GM21576 (cell line): ENCODE measurements around the gene RANBP3.
"Not testable (repeated sequence)": the region's sequence is repeated elsewhere in the genome, so short reads cannot be mapped to it uniquely, and the experiment has no call there.

Experiments
- ATAC-seq: cut with Tn5 transposase; IDR thresholded peaks from one replicate; pipeline ENCODE4 v1.9.1; 2021; ENCODE audit warnings: mild to moderate bottlenecking, moderate library complexity; ENCODE audit not compliant: unreplicated experiment

RANBP3 gene

GRCh38 chr19:5891938-5892771 lies 85.8 kb downstream of the RANBP3 start:
- no peak for ATAC-seq

GRCh38 chr19:5891572-5891937 lies 86.4 kb downstream of the RANBP3 start:
- ATAC-seq, result no peak

DNA sequence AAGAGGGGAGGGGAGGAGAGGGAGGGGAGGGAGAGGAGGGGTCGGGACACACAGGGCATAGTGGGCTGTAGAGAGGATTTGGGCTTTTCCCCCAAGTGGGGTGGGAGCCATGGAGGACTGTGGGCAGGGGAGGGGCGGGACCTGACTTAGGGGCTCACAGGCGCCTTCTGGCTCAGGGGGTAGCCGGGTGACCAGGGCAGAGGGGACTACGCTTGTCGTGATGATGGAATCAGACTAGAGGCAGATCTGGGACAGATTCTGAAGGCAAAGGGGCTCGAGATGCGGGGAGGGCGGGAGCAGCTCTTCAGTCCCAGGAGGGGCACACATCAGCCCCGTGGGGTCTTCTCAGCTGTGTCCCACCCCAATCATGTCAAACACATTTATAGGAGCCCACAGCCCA lies 87.8 kb downstream of the RANBP3 start:
- no peak for ATAC-seq

DNA sequence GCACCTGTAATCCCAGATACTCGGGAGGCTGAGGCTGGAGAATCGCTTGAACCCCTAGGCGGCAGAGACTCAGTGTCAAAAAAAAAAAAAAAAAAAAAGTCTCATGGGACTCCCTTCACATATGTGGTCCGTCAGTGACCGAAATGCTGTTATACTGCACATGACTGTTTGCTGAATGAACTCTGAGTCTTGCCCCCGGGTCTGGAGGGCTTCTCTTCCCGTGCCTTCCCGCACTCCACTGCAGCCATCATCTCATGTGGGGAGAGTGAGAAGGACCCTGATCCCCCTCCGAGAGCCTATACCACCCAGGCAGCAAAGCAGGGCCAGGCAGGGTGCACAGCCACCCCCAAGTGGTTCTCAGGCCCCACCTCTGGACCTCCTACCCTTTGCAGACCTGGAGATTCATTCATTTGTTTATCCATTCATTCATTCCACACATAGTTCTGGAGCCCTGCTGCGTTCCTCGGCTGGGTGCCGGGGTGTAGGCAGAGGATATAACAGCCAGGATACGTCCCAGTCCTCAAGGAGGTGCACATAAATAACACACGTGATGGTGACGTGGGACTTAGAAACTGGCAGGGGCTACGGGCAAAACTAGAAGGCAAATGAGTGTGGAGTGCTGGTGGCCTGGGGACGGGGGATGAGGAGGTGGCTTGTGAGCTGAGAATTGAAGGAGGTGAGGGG lies 88.5 kb downstream of the RANBP3 start:
- no peak for ATAC-seq

GRCh38 chr19:5884065-5884811 lies 93.7 kb downstream of the RANBP3 start:
- not testable (repeated sequence) for ATAC-seq

- not testable (repeated sequence) for ATAC-seq
Observed at GRCh38 chr19:5883157-5883873, 94.6 kb downstream of the RANBP3 start.

GRCh38 chr19:5882421-5882968 lies 95.4 kb downstream of the RANBP3 start:
- no peak for ATAC-seq

DNA sequence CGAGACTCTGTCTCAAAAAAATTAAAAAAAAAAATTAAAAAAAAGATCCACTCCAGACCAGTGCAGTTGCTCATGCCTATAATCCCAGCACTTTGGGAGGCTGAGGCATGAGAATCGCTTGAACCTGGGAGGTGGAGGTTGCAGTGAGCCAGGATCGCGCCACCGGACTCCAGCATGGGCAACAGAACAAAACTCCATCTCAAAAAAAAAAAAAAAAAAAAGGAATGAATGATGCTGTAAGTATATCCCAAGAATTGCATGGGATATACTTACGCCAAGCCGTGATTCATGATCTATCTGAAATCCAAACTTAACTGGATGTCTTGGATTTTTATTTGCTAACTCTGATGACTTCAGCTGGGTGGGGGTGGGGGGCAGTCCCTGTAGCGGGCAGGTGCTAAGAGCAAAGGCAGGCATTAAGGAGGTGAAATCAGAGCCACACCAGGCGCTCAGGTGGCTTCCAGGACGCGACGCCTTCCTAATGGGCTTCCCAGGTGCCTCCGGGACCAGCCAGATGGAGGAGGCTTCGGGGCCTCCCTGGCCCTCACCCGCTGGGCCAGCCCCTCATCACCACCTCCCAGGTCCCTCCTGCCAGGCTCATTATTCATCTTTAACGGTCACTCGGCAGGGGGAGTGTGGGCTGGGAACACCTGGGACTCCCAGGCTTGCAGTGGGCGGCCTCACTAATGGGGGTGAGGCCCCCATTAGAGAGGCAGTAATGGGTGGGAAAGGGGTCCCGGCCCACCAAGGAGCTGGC lies 96.2 kb downstream of the RANBP3 start:
- ATAC-seq, result no peak

DNA sequence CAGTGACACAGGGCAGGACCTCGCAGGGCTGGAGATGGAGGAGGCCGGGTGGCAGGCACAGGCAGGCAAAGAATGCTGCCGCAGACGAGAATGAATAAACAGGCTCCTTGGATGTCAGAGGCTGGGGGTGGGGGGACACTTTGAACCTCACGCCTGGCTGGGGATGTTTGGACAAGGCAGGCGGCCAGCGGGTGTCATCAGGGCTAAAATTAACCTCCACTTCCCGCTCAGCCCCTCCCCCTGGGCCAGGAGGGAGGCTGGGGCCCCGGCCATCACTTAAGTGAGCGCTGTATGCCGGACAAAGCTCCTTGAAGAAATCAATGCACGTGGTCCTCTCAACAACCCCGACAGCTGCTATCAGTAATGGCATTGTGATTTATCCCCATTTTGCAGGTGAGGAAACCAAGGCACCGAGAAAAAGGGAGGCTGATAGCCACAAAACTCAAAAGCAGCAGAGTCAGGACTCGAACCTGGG lies 97.3 kb downstream of the RANBP3 start:
- no peak for ATAC-seq

DNA sequence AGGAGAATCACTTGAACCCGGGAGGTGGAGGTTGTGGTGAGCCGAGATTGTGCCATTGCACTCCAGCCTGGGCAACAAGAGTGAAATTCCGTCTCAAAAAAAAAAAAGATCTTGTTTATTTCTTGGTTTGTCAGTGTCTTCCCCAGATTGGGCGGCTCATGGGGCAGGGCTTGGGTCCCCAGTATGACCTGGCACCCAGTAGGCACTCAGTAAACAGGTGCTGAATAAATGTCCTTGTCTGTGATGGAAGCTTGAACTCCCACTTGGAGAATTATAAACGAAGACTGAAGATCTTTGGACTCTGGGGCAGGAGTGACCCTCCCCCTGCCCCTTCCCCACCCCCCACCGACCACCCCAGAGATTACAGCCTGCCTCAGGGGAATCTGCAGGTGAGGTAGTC lies 97.7 kb downstream of the RANBP3 start:
- ATAC-seq, result no peak

GRCh38 chr19:5877882-5878281 lies 100.1 kb downstream of the RANBP3 start:
- no peak for ATAC-seq

GRCh38 chr19:5877427-5877826 lies 100.5 kb downstream of the RANBP3 start:
- no peak for ATAC-seq

DNA sequence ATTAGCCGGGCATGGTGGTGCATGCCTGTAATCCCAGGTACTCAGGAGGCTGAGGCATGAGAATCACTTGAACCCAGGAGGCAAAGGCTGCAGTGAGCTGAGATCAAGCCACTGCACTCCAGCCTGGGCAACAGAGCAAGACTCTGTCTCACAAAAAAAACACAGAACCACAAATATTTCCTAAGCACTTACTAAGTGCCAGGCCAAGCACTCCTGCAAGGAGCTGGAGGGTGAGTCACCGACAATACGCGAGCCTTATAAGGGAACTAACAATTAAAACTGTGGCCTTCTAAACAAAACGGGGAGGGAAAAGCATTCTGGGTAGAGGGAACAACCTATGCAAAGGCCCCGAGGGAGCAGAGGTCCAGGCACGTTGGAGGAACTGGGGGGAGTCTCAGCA lies 103.4 kb downstream of the RANBP3 start:
- not testable (repeated sequence) for ATAC-seq

- ATAC-seq, result no peak
Observed at GRCh38 chr19:5873617-5874199, 104.2 kb downstream of the RANBP3 start.

- ATAC-seq, result no peak
Observed at GRCh38 chr19:5870986-5871394, 107.0 kb downstream of the RANBP3 start.

DNA sequence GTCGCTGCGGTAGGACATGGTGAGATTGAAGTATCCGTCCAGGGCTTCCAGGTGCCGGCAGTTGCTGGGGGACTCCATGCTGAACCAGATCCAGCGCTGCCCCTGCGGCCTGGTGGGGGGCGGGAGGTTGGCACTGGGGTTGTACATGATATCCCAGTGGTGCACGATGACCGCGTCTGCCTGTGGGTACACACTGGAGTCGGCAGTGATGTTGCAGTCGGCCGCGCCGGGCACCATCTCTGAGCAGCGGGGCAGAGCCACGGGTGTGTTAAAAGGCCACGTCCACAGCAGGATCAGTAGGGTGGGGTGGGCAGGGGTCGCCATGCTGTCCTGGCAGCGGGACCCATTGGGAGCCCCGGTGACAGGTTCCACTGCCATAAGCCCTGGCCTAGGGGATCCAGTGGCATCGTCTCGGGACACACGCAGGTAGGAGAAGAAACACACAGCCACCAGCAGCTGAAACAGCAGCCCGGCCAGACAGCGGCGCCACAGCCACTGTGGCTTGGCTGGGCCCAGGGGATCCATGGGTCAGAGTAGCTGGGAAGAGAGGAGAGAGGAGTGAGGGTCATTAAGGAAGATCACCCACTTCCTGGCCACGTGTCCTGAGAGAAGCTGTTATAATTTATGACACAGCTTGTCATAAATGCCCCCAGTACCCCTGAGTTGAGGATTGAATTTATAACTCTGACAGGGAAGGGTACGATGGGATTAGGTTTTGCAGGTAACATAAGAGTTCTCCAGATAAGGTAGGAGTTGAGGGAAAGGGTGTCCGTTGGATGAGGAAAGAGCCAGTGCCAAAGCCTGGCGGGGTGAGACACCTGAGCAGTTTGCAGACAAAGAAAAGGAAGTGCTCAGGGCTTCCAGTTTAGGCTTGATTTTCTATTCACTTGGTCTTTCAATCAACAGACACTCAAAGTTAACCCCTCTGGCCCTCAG lies 110.5 kb downstream of the RANBP3 start:
- no peak for ATAC-seq
